MCF 10A (cell line): ENCODE data around the gene ASB3. TPM values are rescaled to one million over a fixed set of nuclear protein-coding genes. Genes with fewer than 3 reads are reported as not detected.
A peak's percentile ranks its signal among the peaks of the same experiment; 100 is the strongest.

Experiments
- BruUV-seq: library from RNA; stranded (reverse); fragments of 400-500 nt; replicated peaks from 2 replicates; lab custom pipeline; 2021; lab: Mats Ljungman, UMichigan
- CTCF ChIA-PET: fragments of 300-600 bp; sonication (Branson Sonifier 250); formaldehyde crosslinking; extraction: SDS; loops from one replicate; lab custom pipeline; 2021; ENCODE audit warnings: antibody characterized with exemption, inconsistent platforms; lab: Yijun Ruan, JAX
- POLR2A ChIA-PET: fragments of 300-600, 350-650 bp; sonication (Branson Sonifier 250); formaldehyde crosslinking; extraction: SDS; loops from one replicate; lab custom pipeline; 2020; ENCODE audit warnings: antibody characterized with exemption, inconsistent platforms; lab: Yijun Ruan, JAX
- DNase-seq: peaks from one replicate; pipeline ENCODE4 v3.0.0-alpha.2; 2018; ENCODE audit not compliant: unreplicated experiment
- H3K27ac Mint-ChIP-seq: one replicate; pipeline ENCODE4 v1.8.0; 2022; ENCODE audit warnings: mild to moderate bottlenecking, low read depth, mixed read lengths; ENCODE audit not compliant: unreplicated experiment
- H3K27me3 Mint-ChIP-seq: one replicate; pipeline ENCODE4 v1.8.0; 2022; ENCODE audit warnings: mixed read lengths; ENCODE audit not compliant: insufficient read depth, unreplicated experiment
- H3K36me3 Mint-ChIP-seq: one replicate; pipeline ENCODE4 v1.8.0; 2022; ENCODE audit warnings: mild to moderate bottlenecking, moderate library complexity, mixed read lengths; ENCODE audit not compliant: insufficient read depth, unreplicated experiment
- H3K4me1 Mint-ChIP-seq: one replicate; pipeline ENCODE4 v1.8.0; 2022; ENCODE audit warnings: mixed read lengths; ENCODE audit not compliant: insufficient read depth, unreplicated experiment
- H3K4me3 Mint-ChIP-seq: one replicate; pipeline ENCODE4 v1.8.0; 2022; ENCODE audit warnings: mild to moderate bottlenecking, moderate library complexity, mixed read lengths; ENCODE audit not compliant: unreplicated experiment
- H3K9me3 Mint-ChIP-seq: one replicate; pipeline ENCODE4 v1.8.0; 2022; ENCODE audit warnings: mixed read lengths; ENCODE audit not compliant: unreplicated experiment
- CTCF ChIP-seq: fragments of 200-600 bp; IDR thresholded peaks from one replicate; pipeline ENCODE4 v1.8.0; 2022; ENCODE audit warnings: antibody characterized with exemption, mild to moderate bottlenecking; ENCODE audit not compliant: unreplicated experiment
- intact Hi-C: fragments of 100-400 bp; cut with micrococcal nuclease; formaldehyde crosslinking; loops from 2 replicates; pipeline ENCODE4 v1.14.1; 2022
- total RNA-seq: library from RNA; stranded (reverse); gene quantifications from 2 replicates; pipeline ENCODE4 v1.2.3, GENCODE V29; 2022

Gene ASB3
- total RNA-seq, 1 experiment from 2014 or later, result 19.7 TPM

- peaks cover 25% of the 10 kb centered on the region for H3K4me1 Mint-ChIP-seq
- no peak overlapping the region for H3K4me3 Mint-ChIP-seq
- ChIA-PET POLR2A (no interaction called here), CTCF (interaction anchor here (0.5 kb wide), 1 partner anchor 463 kb away, joined by 3 read pairs; no protein-coding TSS in a partner anchor)
- DNase-seq, result no peak
- no TSS peak for BruUV-seq
- intact Hi-C loops, result no loop called here
- no peak overlapping the region for H3K27ac Mint-ChIP-seq
- no peaks in the 10 kb centered on the region for H3K27me3 Mint-ChIP-seq
- no peaks in the 10 kb centered on the region for H3K9me3 Mint-ChIP-seq
- H3K36me3 Mint-ChIP-seq, result peaks cover 11% of the 10 kb centered on the region
- TF ChIP-seq CTCF, result no peak
Observed at GRCh38 chr2:53753041-53753440, 33.7 kb downstream of the ASB3 start.

DNA sequence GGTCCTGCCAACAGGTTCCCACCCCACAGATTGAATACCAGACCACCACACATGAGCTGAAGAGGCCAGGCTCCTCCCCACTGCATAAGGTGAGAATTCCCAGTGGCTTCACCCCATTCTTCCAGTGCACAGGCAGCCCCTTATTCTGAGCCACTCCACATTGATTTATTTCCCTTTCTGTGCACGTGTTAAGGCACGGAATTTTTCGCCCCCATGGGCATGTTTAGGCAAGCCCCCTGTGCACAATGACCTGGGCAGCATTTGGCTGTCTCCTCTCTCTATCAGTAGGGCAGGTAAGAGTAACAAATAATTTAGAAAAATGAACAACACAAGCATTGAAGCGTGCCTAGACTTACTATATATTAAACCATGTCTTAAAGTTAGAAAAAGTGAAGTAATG lies 34.4 kb downstream of the ASB3 start:
- no peak for DNase-seq
- no peak overlapping the region for H3K4me3 Mint-ChIP-seq
- H3K27ac Mint-ChIP-seq, result peak overlapping the region; percentile 19
- POLR2A ChIA-PET, result interaction anchor here (1.2 kb wide), 1 partner anchor 15 kb away, joined by 7 read pairs; the partner anchor contains the start of gene CHAC2
- H3K9me3 Mint-ChIP-seq, result no peaks in the 10 kb centered on the region
- BruUV-seq, result no TSS peak
- TF ChIP-seq CTCF, result no peak
- peaks cover 16% of the 10 kb centered on the region for H3K36me3 Mint-ChIP-seq
- intact Hi-C loops, result no loop called here
- H3K4me1 Mint-ChIP-seq, result peaks cover 25% of the 10 kb centered on the region
- no peaks in the 10 kb centered on the region for H3K27me3 Mint-ChIP-seq
- CTCF ChIA-PET, result interaction anchor here (0.8 to 0.9 kb wide), 2 partner anchors 10 to 349 kb away, joined by 3 to 4 read pairs; no protein-coding TSS in a partner anchor

- Mint-ChIP-seq H3K27me3 (no peaks in the 10 kb centered on the region), H3K4me3 (no peak overlapping the region), H3K27ac (peak overlapping the region; percentile 19), H3K36me3 (peaks cover 11% of the 10 kb centered on the region), H3K9me3 (no peaks in the 10 kb centered on the region), H3K4me1 (peaks cover 25% of the 10 kb centered on the region)
- intact Hi-C loops, result no loop called here
- no peak for TF ChIP-seq CTCF
- ChIA-PET POLR2A (interaction anchor here (1.0 to 1.2 kb wide), 2 partner anchors 9 to 16 kb away, joined by 3 to 7 read pairs; partner anchors contain the start of gene CHAC2), CTCF (interaction anchor here (0.6 to 0.9 kb wide), 4 partner anchors 10 to 936 kb away, joined by 3 to 4 read pairs (median 4); no protein-coding TSS in a partner anchor)
- BruUV-seq, result no TSS peak
- no peak for DNase-seq
Observed at GRCh38 chr2:53751728-53752127, 35.0 kb downstream of the ASB3 start.

GRCh38 chr2:53750041-53750768 lies 36.5 kb downstream of the ASB3 start:
- H3K4me3 Mint-ChIP-seq, result no peak overlapping the region
- no peak overlapping the region for H3K27ac Mint-ChIP-seq
- BruUV-seq, result no TSS peak
- CTCF ChIA-PET, result no interaction called here
- intact Hi-C loops, result no loop called here
- POLR2A ChIA-PET, result interaction anchor here (0.7 kb wide), 2 partner anchors 18 to 1534 kb away, joined by 3 read pairs; no protein-coding TSS in a partner anchor
- H3K36me3 Mint-ChIP-seq, result peaks cover 7% of the 10 kb centered on the region
- no peak for DNase-seq
- H3K9me3 Mint-ChIP-seq, result no peaks in the 10 kb centered on the region
- no peaks in the 10 kb centered on the region for H3K27me3 Mint-ChIP-seq
- H3K4me1 Mint-ChIP-seq, result peaks cover 21% of the 10 kb centered on the region
- no peak for TF ChIP-seq CTCF
